Thymus (tissue), 11 donors: ENCODE measurements around the gene ATF6B. TPM values are rescaled to one million over a fixed set of nuclear protein-coding genes. Genes with fewer than 3 reads are reported as not detected.
A peak's percentile ranks its signal among the peaks of the same experiment; 100 is the strongest.
"Not testable (repeated sequence)": the region's sequence is repeated elsewhere in the genome, so short reads cannot be mapped to it uniquely, and the experiment has no call there.

Experiments used
- DNase-seq, 9 donors: peaks; one replicate each; pipeline ENCODE4 v3.0.0-alpha.2; 2013; ENCODE audit warnings: low spot score in 9 of 9, low read depth in 6 of 9, missing footprints in 1 of 9
- H3K27ac ChIP-seq, 2 donors: one replicate each; pipeline ENCODE4 v1.5.1; 2013; ENCODE audit warnings: control low read depth in 1 of 2, low read depth in 1 of 2, low read length in 1 of 2, mild to moderate bottlenecking in 1 of 2, moderate library complexity in 1 of 2
- H3K27me3 ChIP-seq, 2 donors: one replicate each; pipeline ENCODE4 v1.5.1; 2013; ENCODE audit warnings: low read length in 1 of 2; ENCODE audit not compliant: control insufficient read depth in 2 of 2, insufficient read depth in 1 of 2
- H3K36me3 ChIP-seq, 2 donors: one replicate each; pipeline ENCODE4 v1.5.1; 2013; ENCODE audit warnings: low read length in 1 of 2, mild to moderate bottlenecking in 1 of 2, moderate library complexity in 1 of 2; ENCODE audit not compliant: control insufficient read depth in 2 of 2, insufficient read depth in 2 of 2
- H3K4me1 ChIP-seq, 2 donors: one replicate each; pipeline ENCODE4 v1.5.1; 2013; ENCODE audit warnings: low read length in 2 of 2; ENCODE audit not compliant: control insufficient read depth in 2 of 2, insufficient read depth in 2 of 2
- H3K4me3 ChIP-seq, 2 donors: one replicate each; pipeline ENCODE4 v1.5.1; 2013; ENCODE audit warnings: low read length in 2 of 2, control low read depth in 1 of 2, mild to moderate bottlenecking in 1 of 2
- H3K9me3 ChIP-seq, 2 donors: one replicate each; pipeline ENCODE4 v1.5.1; 2013; ENCODE audit warnings: low read length in 1 of 2, mild to moderate bottlenecking in 1 of 2; ENCODE audit not compliant: control insufficient read depth in 2 of 2, insufficient read depth in 1 of 2
- WGBS: extraction: QIAGEN DNeasy Blood & Tissue Kit; methylation state at CpG from one replicate; pipeline ENCODE4 v1.1.7; 2013; 5-methylcytosine and 5-hydroxymethylcytosine counted together
- polyA plus RNA-seq: library from polyadenylated mRNA; stranded (reverse); fragments of 200-250 nt; gene quantifications from one replicate; pipeline ENCODE4 v1.2.3, GENCODE V29; 2013
- total RNA-seq: library from RNA; stranded (reverse); fragments of 120-200 nt; gene quantifications from one replicate; pipeline ENCODE4 v1.2.4, GENCODE V29; 2013
- donor health status: healthy.

ATF6B gene
- total and polyA plus RNA-seq, 2 donors, result 16.0 to 49.2 TPM

GRCh38 chr6:32108094-32108627 lies 19.9 kb downstream of the ATF6B start:
- Histone ChIP-seq H3K4me3 (no peak overlapping the region), H3K27me3 (peaks cover 0 to 54% of the 10 kb centered on the region in 2 donors), H3K27ac (peak overlapping the region in 1 of 2 donors; percentile 9), H3K9me3 (no peaks in the 10 kb centered on the region), H3K36me3 (peaks cover 0 to 4% of the 10 kb centered on the region in 2 donors), H3K4me1 (peaks cover 0 to 4% of the 10 kb centered on the region in 2 donors)
- DNase-seq, result no peak
- 17% methylated on average over 15 of the region's 15 CpGs for WGBS

GRCh38 chr6:32107406-32107805 lies 20.6 kb downstream of the ATF6B start:
- Histone ChIP-seq H3K4me3 (no peak overlapping the region), H3K4me1 (peaks cover 0 to 4% of the 10 kb centered on the region in 2 donors), H3K27ac (no peak overlapping the region), H3K36me3 (peaks cover 0 to 4% of the 10 kb centered on the region in 2 donors), H3K27me3 (peaks cover 0 to 54% of the 10 kb centered on the region in 2 donors), H3K9me3 (no peaks in the 10 kb centered on the region)
- DNase-seq, result no peak
- 100% methylated on average over 1 of the region's 1 CpG for WGBS

- DNase-seq, result no peak
- peaks cover 0 to 4% of the 10 kb centered on the region in 2 donors for H3K4me1 ChIP-seq
- H3K27ac ChIP-seq, result no peak overlapping the region
- 92% methylated on average over 4 of the region's 4 CpGs for WGBS
- H3K4me3 ChIP-seq, result no peak overlapping the region
- H3K36me3 ChIP-seq, result no peaks in the 10 kb centered on the region
- peaks cover 0 to 52% of the 10 kb centered on the region in 2 donors for H3K27me3 ChIP-seq
- H3K9me3 ChIP-seq, result no peaks in the 10 kb centered on the region
Measured at GRCh38 chr6:32105433-32105832, 22.6 kb downstream of the ATF6B start.

- H3K4me1 ChIP-seq, result no peaks in the 10 kb centered on the region
- DNase-seq, result no peak
- H3K36me3 ChIP-seq, result no peaks in the 10 kb centered on the region
- peaks cover 9 to 49% of the 10 kb centered on the region in 2 donors for H3K27me3 ChIP-seq
- H3K4me3 ChIP-seq, result no peak overlapping the region
- 97% methylated on average over 3 of the region's 3 CpGs for WGBS
- no peak overlapping the region for H3K27ac ChIP-seq
- no peaks in the 10 kb centered on the region for H3K9me3 ChIP-seq
Measured at GRCh38 chr6:32102255-32102654, 25.8 kb downstream of the ATF6B start.

GRCh38 chr6:32100251-32100650 lies 27.8 kb downstream of the ATF6B start:
- not testable (repeated sequence) for H3K36me3 ChIP-seq, DNase-seq, H3K9me3 ChIP-seq, H3K27ac ChIP-seq, H3K4me3 ChIP-seq, H3K4me1 ChIP-seq
- WGBS, result 93% methylated on average over 8 of the region's 8 CpGs
- H3K27me3 ChIP-seq, result peaks cover 28 to 57% of the 10 kb centered on the region in 2 donors

GRCh38 chr6:32097364-32097763 lies 30.7 kb downstream of the ATF6B start:
- DNase-seq, result no peak
- no peaks in the 10 kb centered on the region for H3K36me3 ChIP-seq
- H3K27me3 ChIP-seq, result peaks cover 28 to 72% of the 10 kb centered on the region in 2 donors
- no peak overlapping the region for H3K27ac ChIP-seq
- no peaks in the 10 kb centered on the region for H3K4me1 ChIP-seq
- WGBS, result 93% methylated on average over 3 of the region's 3 CpGs
- peaks cover 0 to 5% of the 10 kb centered on the region in 2 donors for H3K9me3 ChIP-seq
- H3K4me3 ChIP-seq, result no peak overlapping the region

- 26% methylated on average over 90 of the region's 90 CpGs for WGBS
- peaks cover 0 to 5% of the 10 kb centered on the region in 2 donors for H3K9me3 ChIP-seq
- H3K4me3 ChIP-seq, result no peak overlapping the region
- H3K36me3 ChIP-seq, result no peaks in the 10 kb centered on the region
- no peak for DNase-seq
- H3K27ac ChIP-seq, result no peak overlapping the region
- H3K4me1 ChIP-seq, result no peaks in the 10 kb centered on the region
- H3K27me3 ChIP-seq, result peaks cover 28 to 77% of the 10 kb centered on the region in 2 donors
Measured at GRCh38 chr6:32096394-32097258, 31.4 kb downstream of the ATF6B start.

GRCh38 chr6:32096087-32096393 lies 32.0 kb downstream of the ATF6B start:
- WGBS, result 50% methylated on average over 36 of the region's 36 CpGs
- peaks cover 28 to 80% of the 10 kb centered on the region in 2 donors for H3K27me3 ChIP-seq
- H3K4me1 ChIP-seq, result no peaks in the 10 kb centered on the region
- H3K27ac ChIP-seq, result no peak overlapping the region
- no peak for DNase-seq
- H3K9me3 ChIP-seq, result peaks cover 0 to 5% of the 10 kb centered on the region in 2 donors
- no peak overlapping the region for H3K4me3 ChIP-seq
- no peaks in the 10 kb centered on the region for H3K36me3 ChIP-seq

- Histone ChIP-seq H3K4me1 (no peaks in the 10 kb centered on the region), H3K27ac (no peak overlapping the region), H3K27me3 (peaks cover 28 to 85% of the 10 kb centered on the region in 2 donors), H3K4me3 (no peak overlapping the region), H3K36me3 (no peaks in the 10 kb centered on the region), H3K9me3 (peaks cover 0 to 5% of the 10 kb centered on the region in 2 donors)
- WGBS, result 79% methylated on average over 30 of the region's 30 CpGs
- no peak for DNase-seq
Measured at GRCh38 chr6:32095338-32096086, 32.5 kb downstream of the ATF6B start.
